Activated CD8-positive, alpha-beta memory T cell treated with anti-CD3 and anti-CD28 coated beads for 1 hour (primary cell): ENCODE data around the gene ZMYM1.
"Not testable (repeated sequence)": the region's sequence is repeated elsewhere in the genome, so short reads cannot be mapped to it uniquely, and the experiment has no call there.

Source experiments
- DNase-seq, 2 donors: peaks; one replicate each; pipeline ENCODE4 v3.0.0-alpha.2; 2020; ENCODE audit warnings: low read depth in 1 of 2; ENCODE audit errors: extremely low read depth in 1 of 2

Gene ZMYM1

GRCh38 chr1:35079003-35079930, at the start of gene ZMYM1:
Gene ZMYM1 (plus strand): TSS chr1:35079385. CDS start chr1:35093988, 14,603 bp downstream.
- peak; percentile 32 to 69 for DNase-seq

DNA sequence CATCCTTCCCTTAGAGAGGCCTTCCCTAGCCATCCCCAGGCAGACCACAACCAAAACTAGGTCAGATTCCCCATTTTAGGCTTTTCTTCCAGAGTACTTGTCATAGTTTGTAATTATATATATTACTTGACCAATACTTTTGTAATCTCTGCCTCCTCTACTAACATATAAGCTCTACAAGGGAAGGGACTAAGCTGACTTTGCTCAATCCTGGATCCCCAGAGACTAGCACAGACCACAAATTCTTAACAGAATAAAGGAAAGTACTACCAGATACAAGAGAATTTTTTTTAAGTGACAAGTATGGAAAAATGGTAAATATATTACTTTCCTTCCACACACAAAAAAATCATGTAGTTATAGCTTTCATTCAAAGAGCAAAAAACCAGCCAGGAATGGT, 49.4 kb upstream of the ZMYM1 start:
- DNase-seq, result no peak

DNA sequence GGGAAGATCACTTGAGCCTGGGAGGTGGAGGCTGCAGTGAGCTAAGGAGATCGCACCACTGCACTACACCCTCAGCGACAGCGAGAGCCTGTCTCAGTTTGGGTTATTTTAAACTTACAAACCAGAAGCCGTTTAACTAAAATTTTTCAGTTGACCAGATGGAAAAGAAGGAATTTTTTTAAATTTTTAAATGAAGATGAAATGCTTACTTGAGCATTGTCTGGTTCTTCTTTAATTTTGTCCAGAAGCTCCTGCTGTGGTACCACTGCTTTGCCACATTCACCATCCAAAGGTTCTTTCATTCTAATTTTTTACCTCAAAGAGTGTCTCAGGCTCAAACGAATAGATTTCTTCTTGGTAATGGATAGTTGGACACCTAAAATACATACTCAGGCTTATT, 48.8 kb upstream of the ZMYM1 start:
- no peak for DNase-seq

- peak in 1 of 2 donors; percentile 11 for DNase-seq
Measured at GRCh38 chr1:35030756-35031446, 48.3 kb upstream of the ZMYM1 start.

GRCh38 chr1:35032384-35032739, 46.8 kb upstream of the ZMYM1 start:
- DNase-seq, result no peak

DNA sequence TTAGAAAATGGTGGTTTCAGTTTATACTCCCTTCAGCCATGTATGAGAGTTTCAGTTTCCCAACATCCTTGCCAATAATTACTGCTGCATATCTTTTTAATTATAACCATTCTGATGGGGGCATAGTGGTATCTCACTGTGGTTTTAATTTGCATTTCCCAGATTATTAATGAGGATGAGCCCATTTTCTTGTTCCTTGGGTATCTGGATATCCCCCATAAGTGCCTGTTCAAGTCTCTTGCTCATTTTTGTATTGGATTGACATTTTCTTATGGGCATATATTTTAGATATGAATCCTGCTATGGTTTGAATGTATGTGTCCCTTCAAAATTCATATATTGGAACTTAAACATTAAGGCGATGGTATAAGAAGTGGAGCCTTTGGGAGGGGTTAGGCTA, 45.8 kb upstream of the ZMYM1 start:
- no peak for DNase-seq

DNA sequence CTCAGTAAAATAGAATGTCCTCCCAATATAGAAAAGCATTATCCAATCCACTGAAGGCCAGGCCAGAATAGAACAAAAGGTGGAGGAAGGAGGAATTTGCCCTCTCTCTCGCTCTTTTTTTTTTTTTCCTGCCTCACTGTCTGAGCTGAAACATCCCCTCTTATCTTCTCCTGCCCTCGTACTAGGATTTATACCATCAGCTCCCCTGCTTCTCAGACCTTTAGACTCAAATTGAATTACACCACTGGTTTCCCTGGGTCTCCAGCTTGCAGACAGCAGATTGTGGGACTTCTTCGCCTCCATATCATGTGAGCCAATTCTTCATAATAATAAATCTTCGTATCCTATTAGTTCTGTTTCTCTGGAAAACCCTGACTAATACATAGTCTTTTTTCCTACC, 42.6 kb upstream of the ZMYM1 start:
- no peak for DNase-seq

GRCh38 chr1:35037206-35037605, 42.0 kb upstream of the ZMYM1 start:
- no peak for DNase-seq

- no peak for DNase-seq
Measured at GRCh38 chr1:35038723-35039122, 40.5 kb upstream of the ZMYM1 start.

DNA sequence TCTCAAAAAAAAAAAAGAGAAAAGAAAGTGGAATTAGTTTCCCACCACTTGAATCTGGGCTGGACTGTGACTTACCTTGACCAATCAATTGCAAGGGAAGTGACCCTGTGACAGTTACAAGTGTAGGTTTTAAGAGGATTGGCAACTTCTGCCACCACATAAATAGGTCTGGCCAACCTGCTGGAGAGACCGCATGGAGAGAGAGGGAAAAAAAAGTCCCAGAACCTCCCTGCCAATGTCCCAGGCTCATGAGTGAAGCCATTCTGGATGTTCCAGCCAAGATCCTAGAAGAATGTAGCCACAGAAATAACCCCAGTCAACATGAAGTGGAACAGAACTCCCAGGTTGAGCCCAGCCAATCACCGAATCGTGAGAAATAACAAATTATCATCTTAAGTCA, 35.7 kb upstream of the ZMYM1 start:
- no peak for DNase-seq

DNA sequence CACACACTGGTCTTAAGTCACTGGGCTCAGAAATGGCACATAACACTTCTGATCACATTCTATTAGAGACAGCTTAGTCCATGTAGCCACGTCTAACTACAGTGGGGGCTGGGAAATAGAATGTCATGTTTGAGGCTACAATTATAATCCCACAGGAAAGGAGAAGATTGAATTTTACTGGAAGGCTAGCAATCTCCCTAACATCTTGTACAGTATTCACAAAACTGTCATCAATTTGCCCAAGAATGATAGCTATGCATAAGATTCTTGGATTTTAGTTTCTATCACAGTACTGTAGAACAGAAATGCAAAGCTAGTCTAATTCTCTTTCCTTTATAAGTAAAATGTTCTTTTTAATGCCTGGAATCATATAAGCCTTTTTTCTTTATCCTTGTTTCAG, 34.8 kb upstream of the ZMYM1 start:
- DNase-seq, result no peak

GRCh38 chr1:35046730-35047129, 32.5 kb upstream of the ZMYM1 start:
- no peak for DNase-seq

DNA sequence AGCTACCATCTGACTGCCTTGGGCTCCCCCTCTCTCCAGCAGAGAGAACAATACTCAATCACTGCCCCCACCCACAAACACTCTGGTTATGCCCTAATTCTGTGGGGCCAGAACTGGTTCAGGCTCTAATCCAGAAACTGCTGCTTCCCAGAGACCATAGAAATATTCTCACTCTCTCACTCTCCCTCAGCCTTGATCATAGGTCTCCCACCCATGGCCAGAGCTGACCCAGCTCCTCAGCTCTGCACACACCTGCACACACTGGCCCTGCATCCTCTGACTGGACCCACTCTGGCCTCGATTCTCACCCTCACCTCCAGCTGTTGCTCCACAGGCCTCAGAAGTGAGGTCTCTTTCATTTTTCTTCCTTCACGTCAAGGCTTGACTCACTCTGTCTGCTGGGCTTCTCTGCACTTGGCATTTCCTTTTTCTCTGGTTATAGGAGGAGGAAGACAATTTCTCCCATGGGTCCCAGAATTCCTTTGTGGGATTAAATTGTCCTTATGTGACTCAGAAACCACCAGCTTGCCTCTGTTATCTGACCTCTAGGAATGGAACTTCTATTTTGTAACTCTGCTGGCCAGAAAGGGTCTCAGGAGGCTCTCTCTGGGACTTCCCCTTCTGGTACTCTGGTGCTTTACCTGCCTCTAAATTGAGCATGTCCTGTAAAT, 31.9 kb upstream of the ZMYM1 start:
- DNase-seq, result no peak

DNA sequence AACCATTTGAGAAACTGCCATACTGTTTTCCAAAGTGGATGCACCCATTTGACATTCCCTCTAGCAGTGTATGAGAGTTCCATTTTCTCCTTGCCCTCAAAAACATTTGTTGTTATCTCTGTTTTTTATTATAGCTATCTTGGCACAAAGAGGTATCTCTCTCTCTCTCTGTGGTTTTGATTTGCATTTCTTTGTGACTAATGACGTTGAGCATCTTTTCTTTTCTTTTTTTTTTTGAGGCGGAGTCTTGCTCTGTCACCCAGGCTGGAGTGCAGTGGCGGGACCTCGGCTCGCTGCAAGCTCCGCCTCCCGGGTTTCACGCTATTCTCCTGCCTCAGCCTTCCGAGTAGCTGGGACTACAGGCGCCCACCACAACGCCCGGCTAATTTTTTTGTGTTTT, 30.1 kb upstream of the ZMYM1 start:
- DNase-seq, result no peak

DNA sequence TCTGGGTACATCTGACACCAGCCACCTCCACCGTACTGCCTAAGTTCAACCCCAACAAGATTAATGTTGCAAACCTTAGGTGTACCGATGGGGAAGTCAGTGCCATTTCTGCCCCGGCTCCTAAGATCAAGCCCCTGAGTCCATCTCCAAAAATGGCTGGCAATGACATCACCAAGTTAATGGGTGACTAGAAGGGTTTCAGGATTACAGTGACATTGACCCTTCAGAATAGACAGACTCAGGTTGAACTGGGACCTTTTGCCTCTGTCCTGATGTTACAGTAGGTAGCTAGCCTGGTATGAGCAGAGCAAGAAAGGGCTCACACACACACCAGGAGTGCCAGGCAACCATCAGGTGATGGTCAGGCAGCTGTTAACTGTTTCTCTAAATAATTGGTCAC, 25.8 kb upstream of the ZMYM1 start:
- no peak for DNase-seq

DNA sequence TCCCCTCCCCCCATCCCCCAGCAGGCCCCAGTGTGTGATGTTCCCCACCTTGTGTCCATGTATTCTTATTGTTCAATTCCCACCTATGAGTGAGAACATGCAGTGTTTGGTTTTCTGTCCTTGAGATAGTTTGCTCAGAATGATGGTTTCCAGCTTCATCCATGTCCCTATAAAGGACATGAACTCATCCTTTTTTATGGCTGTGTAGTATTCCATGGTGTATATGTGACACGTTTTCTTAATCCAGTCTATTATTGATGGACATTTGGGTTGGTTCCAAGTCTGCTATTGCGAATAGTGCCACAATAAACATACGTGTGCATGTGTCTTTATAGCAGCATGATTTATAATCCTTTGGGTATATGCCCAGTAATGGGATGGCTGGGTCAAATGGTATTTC, 24.9 kb upstream of the ZMYM1 start:
- DNase-seq, result not testable (repeated sequence)

- DNase-seq, result not testable (repeated sequence)
Measured at GRCh38 chr1:35058321-35058720, 20.9 kb upstream of the ZMYM1 start.

DNA sequence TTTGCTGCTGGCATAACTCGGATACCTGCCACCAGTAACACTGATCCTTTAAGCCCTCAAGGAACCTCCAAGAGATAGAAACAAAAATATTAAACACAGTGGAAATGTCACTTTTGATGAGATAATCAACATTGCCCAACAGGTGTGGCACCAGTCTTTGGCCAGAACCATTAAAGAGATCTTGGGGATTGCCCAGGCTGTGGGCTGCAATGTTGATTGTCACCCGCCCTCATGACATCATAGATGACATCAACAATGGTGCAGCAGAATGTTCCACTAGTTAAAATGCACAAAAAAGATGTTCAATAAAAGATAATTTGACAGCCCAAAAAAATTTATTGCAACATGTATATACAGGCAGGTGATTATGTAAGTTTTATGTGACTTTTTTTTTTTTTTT, 20.2 kb upstream of the ZMYM1 start:
- DNase-seq, result no peak

- DNase-seq, result no peak
Measured at GRCh38 chr1:35062518-35063196, 16.5 kb upstream of the ZMYM1 start.

DNA sequence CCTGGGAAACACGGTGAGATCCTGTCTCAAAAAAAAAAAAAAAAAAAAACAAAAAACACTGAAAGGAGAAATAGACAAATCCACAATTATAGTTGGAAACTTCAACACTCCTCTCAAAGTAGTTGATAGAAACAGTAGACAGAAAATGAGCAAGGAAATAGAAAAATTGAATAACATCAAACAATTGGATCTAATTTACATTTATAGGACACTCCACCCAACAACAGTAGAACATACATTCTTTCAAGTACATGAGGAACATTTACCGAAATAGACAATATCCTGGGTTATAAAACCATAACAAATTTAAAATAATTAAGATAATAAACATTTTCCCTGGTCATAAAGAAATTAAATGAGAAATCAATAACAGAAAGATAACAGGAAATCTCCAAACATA, 14.9 kb upstream of the ZMYM1 start:
- DNase-seq, result no peak

DNA sequence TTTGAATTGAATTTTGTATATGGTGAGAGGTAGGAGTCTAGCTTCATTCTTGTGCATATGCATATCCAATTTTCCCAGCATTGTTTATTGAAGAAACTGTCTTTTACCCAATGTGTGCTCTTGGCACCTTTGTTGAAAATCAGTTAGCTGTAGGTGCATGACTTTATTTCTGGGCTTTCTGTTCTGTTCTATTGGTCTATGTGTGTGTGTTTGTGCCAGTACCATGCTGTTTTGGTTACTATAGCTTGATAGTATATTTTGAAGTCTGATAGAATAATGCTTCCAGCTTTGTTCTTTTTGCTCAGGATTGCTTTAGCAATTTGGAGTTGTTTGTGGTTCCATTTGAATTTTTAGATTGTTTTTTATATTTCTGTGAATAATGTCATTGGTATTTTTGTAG, 9.4 kb upstream of the ZMYM1 start:
- DNase-seq, result no peak
